OCI-LY3 (cell line): ENCODE measurements around the gene THOC5.

Experiments
- H2AFZ ChIP-seq: fragments of 200-600, 300-600 bp; shearing (Covaris generic); 2 replicates; pipeline ENCODE4 v1.6.0; 2014; ENCODE audit warnings: antibody characterized with exemption, low read depth, low read length
- H3K27ac ChIP-seq: fragments of 200-600, 300-600 bp; sonication (generic); 2 replicates; pipeline ENCODE4 v1.5.1; 2014; ENCODE audit warnings: mild to moderate bottlenecking, low read length, moderate library complexity, mixed read lengths
- H3K27me3 ChIP-seq: fragments of 200-600, 300-600 bp; sonication (generic); 2 replicates; pipeline ENCODE4 v1.6.1; 2014; ENCODE audit warnings: low read depth, low read length, mixed read lengths
- H3K36me3 ChIP-seq: fragments of 200-600, 300-600 bp; sonication (generic); replicated peaks from 2 replicates; pipeline ENCODE3; 2014; ENCODE audit warnings: low read depth, low read length, mixed read lengths
- H3K4me1 ChIP-seq: fragments of 300-600, 200-600 bp; sonication (generic); 2 replicates; pipeline ENCODE4 v1.6.1; 2014; ENCODE audit warnings: low read length, mixed read lengths
- H3K4me2 ChIP-seq: fragments of 200-600, 300-600 bp; sonication (generic); 2 replicates; pipeline ENCODE4 v1.6.1; 2014; ENCODE audit warnings: low read length, mixed read lengths
- H3K4me3 ChIP-seq: fragments of 300-600, 200-600 bp; sonication (generic); 2 replicates; pipeline ENCODE4 v1.5.1; 2014; ENCODE audit warnings: antibody characterized with exemption, mild to moderate bottlenecking, low read length, moderate library complexity
- H3K79me2 ChIP-seq: fragments of 300-600, 200-600 bp; shearing (Covaris generic); 2 replicates; pipeline ENCODE4 v1.6.1; 2014; ENCODE audit warnings: mild to moderate bottlenecking, low read length, mixed read lengths
- H3K9ac ChIP-seq: fragments of 300-600, 200-600 bp; shearing (Covaris generic); 2 replicates; pipeline ENCODE4 v1.6.0; 2014; ENCODE audit warnings: mild to moderate bottlenecking, low read length, moderate library complexity
- H3K9me3 ChIP-seq: fragments of 200-600, 300-600 bp; shearing (Covaris generic); 2 replicates; pipeline ENCODE4 v1.6.1; 2014; ENCODE audit warnings: low read length, mixed read lengths; ENCODE audit not compliant: insufficient read depth
- H4K20me1 ChIP-seq: fragments of 200-600, 300-600 bp; sonication (generic); 2 replicates; pipeline ENCODE4 v1.6.1; 2016; ENCODE audit warnings: low read length, mixed read lengths; ENCODE audit not compliant: insufficient read depth
- CTCF ChIP-seq: fragments of 200-600, 300-600 bp; sonication (generic); IDR thresholded peaks from 2 replicates; pipeline ENCODE4 v1.5.1; 2014; ENCODE audit warnings: antibody characterized with exemption, low read length, low read depth
- EZH2phosphoT487 ChIP-seq: fragments of 200-600 bp; shearing (Covaris generic); IDR thresholded peaks from 2 replicates; pipeline ENCODE4 v1.6.1; 2018; ENCODE audit warnings: antibody characterized with exemption, mixed run types, low read depth

THOC5 gene

DNA sequence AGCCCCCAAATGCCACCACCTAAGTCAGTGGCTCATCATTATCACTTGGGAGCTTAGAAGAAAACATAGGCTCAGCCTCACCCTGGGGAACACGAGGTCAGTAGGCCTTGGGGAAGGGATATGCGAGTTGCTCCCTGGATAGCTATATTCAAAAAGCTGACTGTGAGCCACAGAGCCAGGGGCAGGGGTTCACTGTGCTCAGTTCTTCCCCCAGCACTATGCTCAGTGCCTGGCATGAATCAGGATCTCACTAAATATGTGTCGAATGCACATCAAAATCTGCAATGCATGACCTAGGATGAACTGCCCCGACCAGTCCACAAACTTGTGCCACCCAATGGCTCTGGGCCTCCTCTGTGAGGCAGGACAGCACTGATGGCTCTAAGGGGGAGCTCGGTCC lies 35.1 kb downstream of the THOC5 start:
- Histone ChIP-seq H3K36me3 (peaks cover 47% of the 10 kb centered on the region), H2AFZ (no peak overlapping the region), H3K27ac (no peak overlapping the region), H3K9me3 (no peaks in the 10 kb centered on the region), H3K4me1 (peaks cover 17% of the 10 kb centered on the region), H3K27me3 (no peaks in the 10 kb centered on the region), H3K79me2 (no peaks in the 10 kb centered on the region), H3K9ac (no peak overlapping the region), H3K4me3 (no peak overlapping the region), H4K20me1 (no peaks in the 10 kb centered on the region), H3K4me2 (no peak overlapping the region)
- TF ChIP-seq CTCF (no peak), EZH2phosphoT487 (no peak)

DNA sequence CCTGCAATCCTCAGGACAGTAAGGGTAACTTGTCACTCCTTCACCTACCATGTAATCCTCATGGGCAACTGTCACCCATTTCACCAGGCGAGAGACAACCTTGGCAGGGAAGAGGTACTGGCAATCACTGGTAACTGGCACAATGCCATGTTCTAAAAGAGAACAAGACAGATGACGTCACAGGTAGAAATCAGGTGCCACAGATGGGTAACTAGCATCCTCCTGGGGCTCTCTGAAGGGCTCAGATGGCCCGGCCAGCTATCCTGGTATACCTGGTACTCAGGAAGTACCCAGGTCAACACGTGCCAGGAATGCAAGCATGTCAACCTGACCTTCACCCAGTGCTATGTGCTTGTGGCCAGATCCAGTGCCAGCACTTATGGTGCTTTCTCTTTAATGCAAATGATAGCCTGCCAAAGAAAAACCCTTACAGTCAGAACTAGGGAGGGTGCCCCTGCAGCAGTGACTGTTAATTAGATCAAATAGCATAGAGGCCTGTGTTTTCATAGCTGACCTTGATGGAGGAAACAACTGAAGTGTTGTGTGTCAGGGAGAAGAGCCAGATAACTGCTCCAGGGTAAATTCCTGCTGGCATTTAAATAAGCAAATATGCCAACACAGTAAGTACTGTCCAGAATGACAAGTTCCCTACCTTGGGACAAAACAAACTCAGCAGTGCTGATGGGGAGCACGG lies 36.2 kb downstream of the THOC5 start:
- H4K20me1 ChIP-seq = no peaks in the 10 kb centered on the region
- H3K36me3 ChIP-seq = peaks cover 49% of the 10 kb centered on the region

DNA sequence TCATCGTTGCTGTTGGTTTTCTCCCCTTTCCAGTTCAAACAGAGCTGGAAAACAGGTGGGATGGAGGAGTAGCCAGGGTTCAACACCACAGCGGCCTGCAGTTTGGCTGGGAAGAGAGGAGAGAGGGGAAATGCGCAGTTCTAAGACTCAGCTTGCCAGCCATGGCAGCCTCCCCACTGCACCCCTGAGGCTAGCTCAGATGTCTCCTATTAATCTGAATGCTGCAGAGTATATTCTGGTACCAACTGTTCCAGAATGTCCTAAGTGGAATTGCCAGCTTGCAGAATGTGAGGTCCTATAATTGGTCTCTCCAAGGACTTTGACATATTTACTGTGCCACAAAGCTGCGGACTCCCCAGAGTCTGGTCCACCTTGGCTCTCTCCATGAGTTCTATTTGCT lies 41.5 kb downstream of the THOC5 start:
- no peaks in the 10 kb centered on the region for H3K27me3 ChIP-seq
- H3K4me1 ChIP-seq = peaks cover under 1% of the 10 kb centered on the region; the same call in 1 of the 2 replicates
- no peak overlapping the region for H3K9ac ChIP-seq
- no peak overlapping the region for H2AFZ ChIP-seq
- H3K36me3 ChIP-seq = peaks cover 53% of the 10 kb centered on the region
- no peaks in the 10 kb centered on the region for H3K79me2 ChIP-seq
- H3K4me2 ChIP-seq = no peak overlapping the region
- no peak for TF ChIP-seq CTCF
- TF ChIP-seq EZH2phosphoT487 = no peak
- no peaks in the 10 kb centered on the region for H3K9me3 ChIP-seq
- no peak overlapping the region for H3K4me3 ChIP-seq
- no peaks in the 10 kb centered on the region for H4K20me1 ChIP-seq
- H3K27ac ChIP-seq = no peak overlapping the region

More for the DNA sequence above, 36.2 kb downstream of the THOC5 start:
- H3K9ac ChIP-seq = no peak overlapping the region
- H3K4me3 ChIP-seq = no peak overlapping the region
- TF ChIP-seq CTCF (no peak), EZH2phosphoT487 (no peak)
- no peaks in the 10 kb centered on the region for H3K79me2 ChIP-seq
- peaks cover 17% of the 10 kb centered on the region for H3K4me1 ChIP-seq
- peak overlapping the region; percentile 10; the same call in 1 of the 2 replicates for H3K4me2 ChIP-seq
- no peaks in the 10 kb centered on the region for H3K9me3 ChIP-seq
- H3K27ac ChIP-seq = peak overlapping the region; percentile 9; the same call in 1 of the 2 replicates
- H3K27me3 ChIP-seq = no peaks in the 10 kb centered on the region
- H2AFZ ChIP-seq = no peak overlapping the region

DNA sequence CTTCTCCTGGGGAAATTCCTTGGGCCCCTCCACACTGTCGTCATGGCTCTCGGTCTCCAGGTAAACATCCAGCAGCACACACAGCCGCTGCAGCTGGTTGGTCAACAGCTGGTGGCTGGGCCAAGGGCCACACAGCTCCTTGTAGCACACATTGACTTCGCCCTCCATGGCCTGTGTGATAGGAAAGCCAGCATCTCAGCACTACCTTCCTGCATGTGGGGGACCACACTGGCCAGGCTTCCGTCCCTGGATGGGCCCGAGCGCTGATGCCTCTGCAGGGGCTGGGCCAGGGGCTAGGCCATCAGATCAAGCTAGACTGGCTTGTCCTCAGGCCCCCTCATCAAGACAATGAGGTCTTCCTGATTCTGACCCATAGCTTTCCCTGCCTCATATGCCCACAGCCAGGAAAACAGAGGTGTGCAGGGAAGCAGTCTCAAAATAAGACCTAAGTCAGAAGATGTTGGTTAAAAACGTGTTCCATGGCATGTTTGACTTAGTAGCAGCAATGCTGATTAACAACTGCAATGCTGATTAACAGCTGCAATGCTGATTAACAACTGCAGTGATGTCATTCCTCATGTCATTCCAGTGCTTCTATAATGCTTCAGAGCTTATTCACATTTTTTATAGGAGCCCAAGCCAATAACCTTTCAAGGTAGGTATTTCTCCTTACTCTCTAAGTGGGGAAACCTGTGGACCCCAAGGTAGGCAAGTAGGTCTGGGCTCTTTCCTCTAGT lies 42.3 kb downstream of the THOC5 start:
- no peak overlapping the region for H2AFZ ChIP-seq
- no peak overlapping the region for H3K4me3 ChIP-seq
- no peak for TF ChIP-seq EZH2phosphoT487
- no peak for TF ChIP-seq CTCF
- no peak overlapping the region for H3K9ac ChIP-seq
- no peak overlapping the region for H3K4me2 ChIP-seq
- no peaks in the 10 kb centered on the region for H3K9me3 ChIP-seq
- peaks cover 51% of the 10 kb centered on the region for H3K36me3 ChIP-seq
- no peaks in the 10 kb centered on the region for H3K4me1 ChIP-seq
- no peaks in the 10 kb centered on the region for H4K20me1 ChIP-seq
- H3K27ac ChIP-seq = no peak overlapping the region
- H3K27me3 ChIP-seq = no peaks in the 10 kb centered on the region
- H3K79me2 ChIP-seq = no peaks in the 10 kb centered on the region
